GM18868 (cell line): Measurements from ENCODE around the gene TSPAN1.
A peak's percentile ranks its signal among the peaks of the same experiment; 100 is the strongest.

Source experiments
- ATAC-seq: cut with Tn5 transposase; IDR thresholded peaks from one replicate; pipeline ENCODE4 v1.9.1; 2021; ENCODE audit warnings: mild to moderate bottlenecking, moderate library complexity; ENCODE audit not compliant: unreplicated experiment

The TSPAN1 gene

GRCh38 chr1:46186076-46186475 is 11.2 kb downstream of the TSPAN1 start:
- no peak for ATAC-seq

GRCh38 chr1:46187106-46187869 is 12.4 kb downstream of the TSPAN1 start:
- ATAC-seq, result no peak

GRCh38 chr1:46188295-46189030 is 13.6 kb downstream of the TSPAN1 start:
- ATAC-seq, result no peak

- ATAC-seq, result no peak
Measured at GRCh38 chr1:46190539-46190938, 15.7 kb downstream of the TSPAN1 start.

GRCh38 chr1:46191033-46191701 is 16.3 kb downstream of the TSPAN1 start:
- no peak for ATAC-seq

GRCh38 chr1:46192171-46192570 is 17.3 kb downstream of the TSPAN1 start:
- no peak for ATAC-seq

GRCh38 chr1:46193285-46193684 is 18.4 kb downstream of the TSPAN1 start:
- no peak for ATAC-seq

GRCh38 chr1:46193984-46194570 is 19.2 kb downstream of the TSPAN1 start:
- ATAC-seq, result no peak

GRCh38 chr1:46194641-46195193 is 19.8 kb downstream of the TSPAN1 start:
- no peak for ATAC-seq

- ATAC-seq, result no peak
Measured at GRCh38 chr1:46196609-46197008, 21.7 kb downstream of the TSPAN1 start.

- ATAC-seq, result no peak
Measured at GRCh38 chr1:46197560-46197963, 22.7 kb downstream of the TSPAN1 start.

- peak; percentile 93 for ATAC-seq
Measured at GRCh38 chr1:46197964-46198811, 23.3 kb downstream of the TSPAN1 start, which contains the start of gene POMGNT1. Gene POMGNT1, minus strand, starts transcription at chr1:46198434. Its CDS starts 613 bp downstream, at chr1:46197821.

- no peak for ATAC-seq
Measured at GRCh38 chr1:46199233-46199749, 24.4 kb downstream of the TSPAN1 start.

- ATAC-seq, result no peak
Measured at GRCh38 chr1:46203738-46204405, 29.0 kb downstream of the TSPAN1 start.

- ATAC-seq, result no peak
Measured at GRCh38 chr1:46204406-46204742, 29.5 kb downstream of the TSPAN1 start.

- ATAC-seq, result no peak
Measured at GRCh38 chr1:46205141-46205540, 30.3 kb downstream of the TSPAN1 start.

- no peak for ATAC-seq
Measured at GRCh38 chr1:46205791-46206190, 30.9 kb downstream of the TSPAN1 start.

- ATAC-seq, result no peak
Measured at GRCh38 chr1:46206399-46206798, 31.5 kb downstream of the TSPAN1 start.

GRCh38 chr1:46210561-46210960 is 35.7 kb downstream of the TSPAN1 start:
- ATAC-seq, result no peak
